HUES6 (cell line): ENCODE measurements around the gene TSPAN17.

Source experiments
- H3K27ac ChIP-seq: 2 replicates; pipeline ENCODE4 v1.7.0; 2013; ENCODE audit warnings: low read depth, mild to moderate bottlenecking, low read length, inconsistent platforms
- H3K27me3 ChIP-seq: 2 replicates; pipeline ENCODE4 v1.6.1; 2013; ENCODE audit warnings: low read length; ENCODE audit not compliant: control insufficient read depth, insufficient read depth
- H3K36me3 ChIP-seq: 2 replicates; pipeline ENCODE4 v1.6.1; 2013; ENCODE audit warnings: low read length; ENCODE audit not compliant: control insufficient read depth, insufficient read depth
- H3K4me1 ChIP-seq: 2 replicates; pipeline ENCODE4 v1.6.1; 2013; ENCODE audit warnings: low read length; ENCODE audit not compliant: control insufficient read depth, insufficient read depth
- H3K4me3 ChIP-seq: 2 replicates; pipeline ENCODE4 v1.5.1; 2013; ENCODE audit warnings: low read depth, low read length
- H3K9ac ChIP-seq: one replicate; pipeline ENCODE4 v1.6.1; 2013; ENCODE audit warnings: mild to moderate bottlenecking, low read length
- H3K9me3 ChIP-seq: 2 replicates; pipeline ENCODE4 v1.6.1; 2013; ENCODE audit warnings: low read depth, low read length; ENCODE audit not compliant: control insufficient read depth, insufficient read depth

TSPAN17 gene

DNA sequence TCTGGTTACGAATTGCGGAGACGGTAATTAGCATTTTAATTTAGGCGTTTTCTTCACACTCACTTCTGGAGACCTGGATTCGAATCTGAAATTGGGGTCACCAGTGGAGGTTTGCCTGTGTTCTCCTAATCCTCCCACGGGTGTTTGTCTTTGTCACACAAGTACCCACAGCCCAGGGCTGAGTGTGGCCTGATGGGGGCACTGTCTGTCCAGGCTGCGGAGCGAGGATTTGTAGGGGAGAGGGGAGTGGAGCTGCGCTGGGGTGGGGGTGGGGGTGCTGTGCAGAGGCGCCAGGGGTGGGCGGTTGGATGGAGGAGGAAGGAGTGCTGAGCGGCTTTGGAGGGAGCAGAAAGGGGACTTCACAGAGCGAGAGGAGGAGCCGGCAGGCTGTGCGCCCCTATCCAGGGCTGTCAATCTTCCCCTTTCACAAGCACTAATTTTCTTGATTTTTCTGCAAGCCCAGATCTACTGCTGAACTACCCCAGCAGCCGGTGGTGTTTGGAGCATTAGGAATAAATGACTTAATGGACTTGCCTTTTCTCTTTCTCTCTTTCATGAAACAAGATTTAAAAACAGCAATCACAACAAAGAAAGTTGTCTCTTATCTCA lies 53.1 kb downstream of the TSPAN17 start:
- H3K9me3 ChIP-seq, result no peaks in the 10 kb centered on the region
- no peak overlapping the region for H3K27ac ChIP-seq
- no peak overlapping the region for H3K9ac ChIP-seq
- no peak overlapping the region for H3K4me3 ChIP-seq
- H3K27me3 ChIP-seq, result no peaks in the 10 kb centered on the region
- peaks cover 39% of the 10 kb centered on the region for H3K4me1 ChIP-seq
- no peaks in the 10 kb centered on the region for H3K36me3 ChIP-seq

GRCh38 chr5:176702671-176703641 lies 55.7 kb downstream of the TSPAN17 start:
- Histone ChIP-seq H3K9ac (no peak overlapping the region), H3K4me3 (no peak overlapping the region), H3K9me3 (no peaks in the 10 kb centered on the region), H3K4me1 (peaks cover 22% of the 10 kb centered on the region), H3K36me3 (no peaks in the 10 kb centered on the region), H3K27me3 (no peaks in the 10 kb centered on the region), H3K27ac (no peak overlapping the region)

GRCh38 chr5:176703857-176704256 lies 56.6 kb downstream of the TSPAN17 start:
- Histone ChIP-seq H3K9me3 (no peaks in the 10 kb centered on the region), H3K27me3 (no peaks in the 10 kb centered on the region), H3K4me1 (peaks cover 13% of the 10 kb centered on the region), H3K9ac (no peak overlapping the region), H3K27ac (no peak overlapping the region), H3K36me3 (no peaks in the 10 kb centered on the region), H3K4me3 (no peak overlapping the region)

DNA sequence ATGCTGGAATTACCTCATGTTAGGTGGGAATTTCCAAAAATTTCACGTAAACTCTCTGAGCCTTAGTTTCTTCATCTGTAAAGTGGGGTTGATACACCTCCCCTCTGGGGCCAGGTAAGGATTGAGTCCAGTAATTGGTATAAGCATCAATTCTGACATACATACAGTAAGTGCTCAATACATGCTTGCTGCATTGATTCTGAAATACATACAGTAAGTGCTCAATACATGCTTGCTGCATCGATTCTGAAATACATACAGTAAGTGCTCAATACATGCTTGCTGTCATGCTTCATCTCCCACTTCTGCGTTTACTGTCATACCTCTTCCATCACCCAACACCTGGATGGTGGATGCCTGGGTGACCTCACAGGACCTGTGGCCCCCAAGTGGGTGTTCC lies 57.1 kb downstream of the TSPAN17 start:
- H3K4me3 ChIP-seq, result no peak overlapping the region
- no peaks in the 10 kb centered on the region for H3K9me3 ChIP-seq
- no peaks in the 10 kb centered on the region for H3K27me3 ChIP-seq
- H3K9ac ChIP-seq, result no peak overlapping the region
- peaks cover 11% of the 10 kb centered on the region for H3K4me1 ChIP-seq
- no peak overlapping the region for H3K27ac ChIP-seq
- no peaks in the 10 kb centered on the region for H3K36me3 ChIP-seq

- Histone ChIP-seq H3K27me3 (no peaks in the 10 kb centered on the region), H3K36me3 (no peaks in the 10 kb centered on the region), H3K9me3 (no peaks in the 10 kb centered on the region)
Measured at GRCh38 chr5:176704817-176705216, 57.5 kb downstream of the TSPAN17 start.

More at GRCh38 chr5:176704817-176705216, 57.5 kb downstream of the TSPAN17 start:
- Histone ChIP-seq H3K4me3 (no peak overlapping the region), H3K4me1 (peaks cover 11% of the 10 kb centered on the region), H3K27ac (no peak overlapping the region), H3K9ac (no peak overlapping the region)
